IPS-18a (cell line): Measurements from ENCODE around the gene GRID1.

Experiments used
- H3K27ac ChIP-seq: one replicate; pipeline ENCODE4 v1.5.1; 2013; ENCODE audit warnings: low read length
- H3K27me3 ChIP-seq: one replicate; pipeline ENCODE4 v1.6.1; 2013; ENCODE audit warnings: mild to moderate bottlenecking, low read length; ENCODE audit not compliant: control insufficient read depth, insufficient read depth
- H3K36me3 ChIP-seq: one replicate; pipeline ENCODE4 v1.6.1; 2013; ENCODE audit warnings: low read depth, low read length; ENCODE audit not compliant: control insufficient read depth
- H3K4me1 ChIP-seq: one replicate; pipeline ENCODE4 v1.6.1; 2013; ENCODE audit warnings: low read depth, low read length; ENCODE audit not compliant: control insufficient read depth
- H3K4me3 ChIP-seq: one replicate; pipeline ENCODE4 v1.5.1; 2013; ENCODE audit warnings: low read length
- H3K9ac ChIP-seq: one replicate; pipeline ENCODE4 v1.6.1; 2013; ENCODE audit warnings: mild to moderate bottlenecking, low read length, moderate library complexity
- H3K9me3 ChIP-seq: one replicate; pipeline ENCODE4 v1.6.1; 2013; ENCODE audit warnings: low read depth, low read length; ENCODE audit not compliant: control insufficient read depth

Gene GRID1

GRCh38 chr10:86057708-86058107 is 308.9 kb downstream of the GRID1 start:
- Histone ChIP-seq H3K27ac (no peak overlapping the region), H3K9me3 (no peaks in the 10 kb centered on the region), H3K36me3 (no peaks in the 10 kb centered on the region), H3K9ac (no peak overlapping the region), H3K4me3 (no peak overlapping the region), H3K27me3 (no peaks in the 10 kb centered on the region), H3K4me1 (no peaks in the 10 kb centered on the region)

- H3K27me3 ChIP-seq: no peaks in the 10 kb centered on the region
- H3K36me3 ChIP-seq: no peaks in the 10 kb centered on the region
- H3K27ac ChIP-seq: no peak overlapping the region
- H3K9me3 ChIP-seq: no peaks in the 10 kb centered on the region
- no peak overlapping the region for H3K4me3 ChIP-seq
- no peak overlapping the region for H3K9ac ChIP-seq
- H3K4me1 ChIP-seq: no peaks in the 10 kb centered on the region
These were observed 309.9 kb downstream of the GRID1 start for GRCh38 chr10:86056672-86057071.

GRCh38 chr10:86055928-86056327 is 310.7 kb downstream of the GRID1 start:
- no peaks in the 10 kb centered on the region for H3K9me3 ChIP-seq
- H3K27me3 ChIP-seq: no peaks in the 10 kb centered on the region
- H3K9ac ChIP-seq: no peak overlapping the region
- H3K4me3 ChIP-seq: no peak overlapping the region
- H3K27ac ChIP-seq: no peak overlapping the region
- no peaks in the 10 kb centered on the region for H3K4me1 ChIP-seq
- no peaks in the 10 kb centered on the region for H3K36me3 ChIP-seq

- H3K4me3 ChIP-seq: no peak overlapping the region
- H3K27ac ChIP-seq: no peak overlapping the region
- H3K4me1 ChIP-seq: no peaks in the 10 kb centered on the region
- H3K27me3 ChIP-seq: no peaks in the 10 kb centered on the region
- no peaks in the 10 kb centered on the region for H3K36me3 ChIP-seq
- no peak overlapping the region for H3K9ac ChIP-seq
- H3K9me3 ChIP-seq: no peaks in the 10 kb centered on the region
These were observed 312.9 kb downstream of the GRID1 start for GRCh38 chr10:86053675-86054074.

- Histone ChIP-seq H3K4me1 (no peaks in the 10 kb centered on the region), H3K27me3 (no peaks in the 10 kb centered on the region), H3K9ac (no peak overlapping the region), H3K36me3 (no peaks in the 10 kb centered on the region), H3K27ac (no peak overlapping the region), H3K9me3 (no peaks in the 10 kb centered on the region), H3K4me3 (no peak overlapping the region)
These were observed 315.0 kb downstream of the GRID1 start for GRCh38 chr10:86051586-86051985.

- no peaks in the 10 kb centered on the region for H3K27me3 ChIP-seq
- H3K9me3 ChIP-seq: no peaks in the 10 kb centered on the region
- no peak overlapping the region for H3K27ac ChIP-seq
- no peaks in the 10 kb centered on the region for H3K4me1 ChIP-seq
- no peaks in the 10 kb centered on the region for H3K36me3 ChIP-seq
- no peak overlapping the region for H3K4me3 ChIP-seq
- H3K9ac ChIP-seq: no peak overlapping the region
These were observed 317.2 kb downstream of the GRID1 start for GRCh38 chr10:86049442-86049841.

- H3K27me3 ChIP-seq: no peaks in the 10 kb centered on the region
- H3K9ac ChIP-seq: no peak overlapping the region
- H3K4me3 ChIP-seq: no peak overlapping the region
- no peaks in the 10 kb centered on the region for H3K9me3 ChIP-seq
- no peaks in the 10 kb centered on the region for H3K4me1 ChIP-seq
- H3K36me3 ChIP-seq: no peaks in the 10 kb centered on the region
- no peak overlapping the region for H3K27ac ChIP-seq
These were observed 317.6 kb downstream of the GRID1 start for GRCh38 chr10:86048973-86049372.

GRCh38 chr10:86048571-86048970 is 318.0 kb downstream of the GRID1 start:
- Histone ChIP-seq H3K4me3 (no peak overlapping the region), H3K9me3 (no peaks in the 10 kb centered on the region), H3K36me3 (no peaks in the 10 kb centered on the region), H3K27ac (no peak overlapping the region), H3K9ac (no peak overlapping the region), H3K27me3 (no peaks in the 10 kb centered on the region), H3K4me1 (no peaks in the 10 kb centered on the region)

GRCh38 chr10:86047588-86047987 is 319.0 kb downstream of the GRID1 start:
- Histone ChIP-seq H3K27ac (no peak overlapping the region), H3K9me3 (no peaks in the 10 kb centered on the region), H3K4me3 (no peak overlapping the region), H3K4me1 (no peaks in the 10 kb centered on the region), H3K9ac (no peak overlapping the region), H3K27me3 (no peaks in the 10 kb centered on the region), H3K36me3 (no peaks in the 10 kb centered on the region)

GRCh38 chr10:86046845-86047460 is 319.6 kb downstream of the GRID1 start:
- Histone ChIP-seq H3K27me3 (no peaks in the 10 kb centered on the region), H3K9me3 (no peaks in the 10 kb centered on the region), H3K4me3 (no peak overlapping the region), H3K9ac (no peak overlapping the region), H3K36me3 (no peaks in the 10 kb centered on the region), H3K27ac (no peak overlapping the region), H3K4me1 (no peaks in the 10 kb centered on the region)

GRCh38 chr10:86045896-86046295 is 320.7 kb downstream of the GRID1 start:
- H3K36me3 ChIP-seq: no peaks in the 10 kb centered on the region
- H3K9ac ChIP-seq: no peak overlapping the region
- no peak overlapping the region for H3K27ac ChIP-seq
- H3K4me1 ChIP-seq: no peaks in the 10 kb centered on the region
- no peak overlapping the region for H3K4me3 ChIP-seq
- H3K9me3 ChIP-seq: no peaks in the 10 kb centered on the region
- no peaks in the 10 kb centered on the region for H3K27me3 ChIP-seq

GRCh38 chr10:86044029-86044428 is 322.6 kb downstream of the GRID1 start:
- H3K36me3 ChIP-seq: no peaks in the 10 kb centered on the region
- no peak overlapping the region for H3K9ac ChIP-seq
- no peak overlapping the region for H3K27ac ChIP-seq
- no peak overlapping the region for H3K4me3 ChIP-seq
- H3K27me3 ChIP-seq: no peaks in the 10 kb centered on the region
- no peaks in the 10 kb centered on the region for H3K9me3 ChIP-seq
- H3K4me1 ChIP-seq: no peaks in the 10 kb centered on the region
